GM21423 (cell line): ENCODE results near the gene CAMSAP3.

ENCODE experiments used
- ATAC-seq: cut with Tn5 transposase; IDR thresholded peaks from one replicate; pipeline ENCODE4 v1.9.1; 2021; ENCODE audit warnings: mild to moderate bottlenecking, moderate library complexity; ENCODE audit not compliant: unreplicated experiment

Gene CAMSAP3

GRCh38 chr19:7646426-7646700 is 50.7 kb downstream of the CAMSAP3 start:
- ATAC-seq = no peak

- ATAC-seq = no peak
These were observed 51.5 kb downstream of the CAMSAP3 start for GRCh38 chr19:7647156-7647555.

GRCh38 chr19:7648265-7649014 is 52.8 kb downstream of the CAMSAP3 start:
- ATAC-seq = no peak

DNA sequence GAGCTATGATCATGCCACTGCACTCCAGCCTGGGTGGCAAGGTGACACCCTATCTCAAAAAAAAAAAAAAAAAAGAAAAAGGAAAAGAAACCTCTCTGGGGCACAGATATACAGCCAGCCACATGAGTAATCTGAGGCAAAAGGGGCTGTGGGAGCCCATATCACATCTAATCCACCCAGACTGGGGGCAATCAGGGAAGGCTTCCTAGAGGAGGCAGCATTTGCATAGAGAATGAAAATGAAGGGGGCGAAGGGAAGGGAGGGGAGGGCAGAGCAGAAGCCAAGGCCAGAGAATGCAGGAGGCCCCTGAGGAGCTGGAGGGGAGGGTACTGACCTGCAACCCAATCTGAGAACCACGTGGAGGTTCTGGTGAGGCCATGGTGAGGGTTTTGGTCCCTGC is 54.5 kb downstream of the CAMSAP3 start:
- ATAC-seq = no peak

DNA sequence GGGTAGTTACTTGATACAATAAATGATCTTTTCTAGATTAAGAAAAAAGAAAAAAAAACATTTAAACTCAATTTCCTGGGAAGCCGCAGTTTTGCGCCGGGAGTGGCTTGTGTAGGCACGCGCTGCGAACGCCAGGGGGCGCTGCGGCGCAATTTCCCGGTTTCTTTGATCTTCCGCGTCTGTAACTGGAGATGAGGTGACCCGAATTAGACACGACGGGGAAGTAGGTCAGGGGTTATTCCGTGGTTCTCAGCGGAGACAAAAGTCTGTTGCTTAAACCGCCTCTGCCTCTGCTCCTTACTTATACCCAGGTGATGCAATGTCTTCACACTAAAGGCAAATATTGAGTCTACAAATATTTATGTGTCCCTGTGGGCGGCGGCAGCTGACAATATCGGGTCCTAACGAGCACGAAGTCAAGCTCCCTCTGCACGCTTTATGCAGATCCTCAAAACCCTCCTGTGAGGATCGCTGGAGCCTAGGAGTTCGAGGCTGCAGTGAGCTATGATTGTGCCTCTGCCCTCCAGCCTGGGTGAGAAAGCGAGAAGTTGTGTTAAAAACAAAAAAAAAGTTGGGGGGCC is 56.5 kb downstream of the CAMSAP3 start:
- ATAC-seq = no peak

DNA sequence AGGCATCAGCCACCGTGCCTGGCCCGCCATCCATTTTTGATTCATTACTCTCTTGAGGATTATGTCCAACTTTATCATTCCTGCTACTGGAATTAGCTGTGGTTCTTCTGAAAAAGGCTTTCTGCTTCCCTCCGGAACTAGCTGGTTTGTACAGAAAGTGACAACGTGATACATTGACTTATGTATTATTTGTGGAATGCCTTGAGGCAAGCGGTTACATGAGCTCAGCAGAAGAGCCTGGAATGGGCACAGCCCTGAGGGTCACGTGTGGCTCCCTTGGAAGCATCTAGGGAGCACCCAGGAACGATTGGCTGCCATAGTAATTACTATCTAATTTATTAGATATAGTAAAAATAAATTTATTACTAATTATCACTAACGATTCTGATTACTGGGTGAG is 58.7 kb downstream of the CAMSAP3 start:
- ATAC-seq = no peak

- no peak for ATAC-seq
These were observed 59.9 kb downstream of the CAMSAP3 start for GRCh38 chr19:7655581-7655980.

DNA sequence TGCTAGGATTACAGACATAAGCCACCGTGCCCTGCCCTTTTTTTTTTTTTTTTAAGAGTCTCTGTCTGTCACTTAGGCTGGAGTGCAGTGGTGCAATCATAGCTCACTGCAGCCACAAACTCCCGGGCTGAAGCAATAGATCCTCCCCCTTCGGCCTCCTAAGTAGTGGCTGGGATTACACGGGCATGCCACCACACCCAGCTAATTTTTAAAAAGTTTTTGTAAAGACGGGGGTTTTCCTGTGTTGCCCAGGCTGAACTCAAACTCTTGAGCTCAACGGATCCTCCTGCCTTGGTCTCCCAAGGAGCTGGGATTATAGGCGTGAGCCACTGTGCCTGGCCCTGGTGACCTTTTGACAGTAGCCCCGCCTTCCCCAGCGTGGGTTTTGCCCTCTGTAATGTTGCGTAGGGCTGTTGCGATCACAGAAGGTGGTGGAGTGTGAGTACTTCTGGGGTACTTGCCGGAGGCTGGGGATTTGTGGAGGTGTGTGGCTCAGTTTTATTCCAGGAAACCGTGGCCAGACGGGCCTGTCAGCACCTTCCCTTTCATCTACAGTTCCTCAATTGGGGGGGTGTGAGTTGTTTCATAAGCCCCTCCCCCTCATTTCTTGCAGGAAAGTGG is 61.6 kb downstream of the CAMSAP3 start:
- no peak for ATAC-seq

DNA sequence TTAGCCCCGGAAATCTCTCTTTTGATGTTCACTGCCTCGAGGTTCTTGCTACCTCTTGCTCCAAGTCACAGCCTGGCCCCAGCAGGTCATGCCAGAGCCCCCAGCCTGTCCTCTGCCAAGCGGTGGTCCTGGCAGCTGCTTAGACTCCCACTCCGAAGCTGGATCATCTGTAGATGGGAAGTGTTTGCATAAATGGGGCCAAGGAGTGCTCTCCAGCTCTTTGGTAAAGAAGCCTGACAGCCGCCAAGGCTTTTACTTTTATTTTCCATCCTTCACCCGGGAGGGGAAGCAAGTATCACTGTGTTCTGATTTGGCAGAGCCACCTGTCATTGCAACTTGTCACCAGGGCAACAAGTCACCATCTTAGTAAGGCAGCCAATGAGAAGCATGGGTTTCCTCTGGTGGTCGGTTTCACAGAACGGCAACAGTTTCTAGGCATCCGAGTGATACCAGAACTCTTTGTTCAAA is 62.6 kb downstream of the CAMSAP3 start:
- ATAC-seq = peak; percentile 68

DNA sequence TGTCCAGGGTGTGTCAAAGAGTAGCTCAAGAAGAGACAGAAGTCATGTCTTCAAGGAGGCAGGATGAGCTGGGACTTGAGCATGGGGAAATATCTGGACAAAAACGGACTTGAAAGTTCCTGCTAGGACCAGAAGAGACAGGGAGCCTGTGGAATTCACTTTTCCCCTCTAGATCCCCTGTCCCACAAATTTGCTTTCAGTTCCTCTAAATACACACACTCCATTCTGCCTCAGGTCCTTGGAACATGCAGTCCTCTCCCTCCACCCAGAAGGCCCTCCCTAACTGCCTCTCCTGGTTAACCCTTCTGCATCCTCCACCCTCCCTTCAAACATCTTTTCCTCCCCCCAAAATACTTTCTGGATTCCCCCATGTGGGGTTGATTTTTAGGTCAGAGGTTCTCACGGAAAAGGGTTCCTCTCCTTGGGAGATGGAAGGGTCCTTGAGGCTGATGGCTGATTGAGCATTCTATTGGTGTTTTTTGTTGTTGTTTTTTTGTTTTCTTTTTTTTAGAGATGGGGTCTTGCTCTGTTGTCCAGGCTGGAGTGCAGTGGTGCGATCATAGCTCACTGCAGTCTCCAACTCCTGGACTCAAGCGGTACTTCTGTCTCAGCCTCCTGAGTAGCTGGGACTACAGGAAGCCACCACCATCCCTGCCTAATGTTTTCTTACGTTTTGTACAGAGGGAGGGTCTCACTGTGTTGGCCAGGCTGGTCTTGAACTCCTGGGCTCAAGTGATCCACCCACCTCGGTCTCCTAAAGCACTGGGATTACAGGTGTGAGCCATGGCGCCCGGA is 66.3 kb downstream of the CAMSAP3 start:
- ATAC-seq = no peak

GRCh38 chr19:7662657-7663056 is 67.0 kb downstream of the CAMSAP3 start:
- ATAC-seq = no peak

GRCh38 chr19:7663706-7664105 is 68.0 kb downstream of the CAMSAP3 start:
- ATAC-seq = no peak

DNA sequence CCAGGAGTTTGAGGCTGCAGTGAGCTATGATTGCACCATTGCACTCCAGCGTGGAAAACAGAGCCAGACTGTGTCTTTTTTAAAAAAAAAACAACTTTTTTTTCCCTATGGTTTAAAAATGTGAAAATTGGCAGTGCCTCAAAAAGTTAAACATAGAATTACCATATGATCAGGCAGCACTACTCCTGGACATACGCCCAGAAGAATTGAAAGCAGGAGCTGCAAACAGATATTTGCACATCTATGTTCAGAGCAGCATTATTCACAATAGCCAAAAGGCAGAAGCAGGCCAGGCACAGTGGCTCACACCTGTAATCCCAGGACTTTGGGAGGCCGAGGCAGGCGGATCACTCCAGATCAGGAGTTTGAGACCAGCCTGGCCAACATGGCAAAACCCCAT is 69.4 kb downstream of the CAMSAP3 start:
- ATAC-seq = no peak
